GM21529 (cell line): ENCODE data around the gene SLC7A14.

Source experiments
- ATAC-seq: cut with Tn5 transposase; IDR thresholded peaks from one replicate; pipeline ENCODE4 v1.9.1; 2021; ENCODE audit not compliant: unreplicated experiment

SLC7A14 gene

DNA sequence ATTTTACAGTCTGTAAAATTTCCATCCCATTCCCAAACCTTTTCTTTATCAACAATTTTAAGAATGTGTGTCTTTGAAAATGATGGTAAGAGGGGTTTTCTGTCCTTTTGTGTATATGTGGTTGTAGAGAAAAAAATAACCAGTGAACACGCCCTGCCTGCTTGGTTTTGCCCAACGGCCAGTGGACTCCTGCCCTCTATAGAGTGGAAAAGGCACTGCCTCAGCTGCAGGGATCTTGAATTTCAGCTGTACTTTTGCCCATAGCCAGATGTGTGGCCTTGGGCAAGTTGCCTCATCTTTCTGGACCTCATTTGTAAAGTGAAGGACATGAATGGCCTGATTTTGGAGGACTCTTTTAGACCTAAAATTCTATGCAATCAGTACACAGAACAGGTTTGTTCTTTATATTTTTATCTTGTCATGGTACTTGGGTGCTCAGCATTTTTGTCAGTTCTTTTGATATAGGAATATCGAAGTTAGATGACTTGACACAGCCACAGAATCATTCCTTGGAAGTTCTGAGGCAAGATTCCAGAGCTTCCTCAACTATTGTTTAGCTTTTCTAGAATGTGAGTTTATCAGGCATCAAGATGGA, 86.2 kb downstream of the SLC7A14 start:
- ATAC-seq: no peak

DNA sequence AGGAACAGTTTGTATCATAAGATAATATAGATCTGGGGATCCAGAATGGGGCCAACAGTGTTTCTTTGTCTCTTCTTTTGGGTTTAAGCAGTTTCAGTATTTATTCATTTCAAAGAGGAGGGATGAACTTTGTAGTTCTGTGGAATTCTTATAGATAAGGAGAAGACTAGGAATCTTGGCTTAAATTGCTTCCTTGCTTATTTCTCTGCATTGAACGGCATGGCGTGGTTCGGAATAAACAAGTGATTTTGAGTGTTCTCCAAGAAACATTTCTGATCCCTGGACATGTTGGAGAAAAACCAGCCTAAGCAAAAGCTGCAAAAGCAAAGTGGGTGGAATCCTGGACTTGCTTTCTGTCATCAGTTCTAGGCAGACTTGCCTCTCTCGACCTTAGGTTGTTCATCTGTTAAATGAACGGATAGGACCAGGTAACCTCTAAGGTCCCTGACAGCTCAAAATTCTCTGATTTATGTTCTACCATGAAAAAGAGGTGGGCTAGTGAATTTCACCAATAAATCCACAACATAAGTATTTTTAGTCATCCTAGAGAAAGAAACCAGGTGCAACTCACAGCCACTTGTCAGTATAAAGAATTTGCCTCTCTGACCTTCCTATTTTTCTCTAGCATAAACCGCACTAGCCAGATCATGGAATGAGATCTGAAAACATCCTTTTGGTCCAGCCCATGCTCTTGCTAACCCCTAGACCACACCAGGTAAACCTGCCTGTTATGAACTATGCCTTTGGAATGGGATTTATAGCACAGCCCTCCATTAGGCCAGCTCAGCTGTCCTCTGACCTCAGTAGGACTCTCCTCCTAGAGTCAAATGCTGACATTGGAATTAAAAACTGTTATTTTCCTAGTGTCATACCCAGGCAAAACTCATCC, 88.4 kb downstream of the SLC7A14 start:
- ATAC-seq: no peak

DNA sequence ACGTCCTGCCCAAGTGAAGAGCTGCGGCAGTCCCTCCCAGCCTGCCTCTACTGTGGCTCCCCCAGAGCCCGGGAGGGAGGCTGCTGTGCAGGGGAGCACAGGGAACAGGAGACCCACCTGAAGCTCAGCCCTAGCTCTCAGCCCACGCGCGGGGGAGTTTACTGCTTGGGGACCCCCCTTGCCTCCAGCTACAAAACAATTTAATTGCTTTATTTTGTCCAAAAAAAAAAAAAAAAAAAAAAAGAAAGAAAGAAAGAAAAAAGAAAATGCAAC, 89.1 kb downstream of the SLC7A14 start:
- no peak for ATAC-seq

DNA sequence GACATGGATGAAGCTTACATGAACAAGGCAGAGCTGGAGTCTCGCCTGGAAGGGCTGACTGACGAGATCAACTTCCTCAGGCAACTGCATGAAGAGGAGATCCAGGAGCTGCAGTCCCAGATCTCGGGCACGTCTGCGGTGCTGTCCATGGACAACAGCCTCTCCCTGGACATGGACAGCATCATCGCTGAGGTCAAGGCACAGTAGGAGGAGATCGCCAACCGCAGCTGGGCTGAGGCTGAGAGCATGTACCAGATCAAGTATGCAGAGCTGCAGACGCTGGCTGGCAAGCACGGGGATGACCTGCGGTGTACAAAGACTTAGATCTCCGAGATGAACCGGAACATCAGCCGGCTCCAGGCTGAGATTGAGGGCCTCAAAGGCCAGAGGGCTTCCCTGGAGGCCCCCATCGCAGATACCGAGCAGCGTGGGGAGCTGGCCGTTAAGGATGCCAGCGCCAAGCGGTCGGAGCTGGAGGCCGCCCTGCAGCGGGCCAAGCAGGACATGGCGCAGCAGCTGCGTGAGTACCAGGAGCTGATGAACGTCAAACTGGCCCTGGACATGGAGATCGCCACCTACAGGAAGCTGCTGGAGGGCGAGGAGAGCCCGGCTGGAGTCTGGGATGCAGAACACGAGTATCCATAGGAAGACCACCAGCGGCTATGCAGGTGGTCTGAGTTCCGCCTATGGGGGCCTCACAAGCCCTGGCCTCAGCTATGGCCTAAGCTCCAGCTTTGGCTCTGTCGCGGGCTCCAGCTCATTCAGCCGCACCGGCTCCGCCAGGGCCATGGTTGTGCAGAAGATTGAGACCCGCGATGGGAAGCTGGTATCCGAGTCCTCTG, 89.6 kb downstream of the SLC7A14 start:
- ATAC-seq: no peak

DNA sequence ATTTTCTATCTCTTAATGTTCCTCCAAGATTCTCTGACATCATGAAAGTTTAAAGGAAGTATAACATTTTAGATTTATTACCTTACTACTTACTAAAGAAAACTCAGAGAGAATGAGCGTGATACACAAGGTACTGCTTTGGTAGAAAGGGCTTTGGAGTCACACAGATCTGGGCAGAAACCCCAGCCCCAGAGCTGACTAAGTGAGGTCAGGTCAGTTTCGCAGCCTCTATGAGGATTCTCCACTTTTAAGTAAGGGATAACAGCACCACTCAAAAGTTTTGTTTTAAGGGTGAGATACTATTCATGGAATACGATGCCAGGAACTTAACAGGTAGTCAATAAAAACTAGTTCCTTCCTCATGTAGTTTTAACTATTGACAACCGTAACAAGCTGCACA, 91.1 kb downstream of the SLC7A14 start:
- ATAC-seq: no peak

DNA sequence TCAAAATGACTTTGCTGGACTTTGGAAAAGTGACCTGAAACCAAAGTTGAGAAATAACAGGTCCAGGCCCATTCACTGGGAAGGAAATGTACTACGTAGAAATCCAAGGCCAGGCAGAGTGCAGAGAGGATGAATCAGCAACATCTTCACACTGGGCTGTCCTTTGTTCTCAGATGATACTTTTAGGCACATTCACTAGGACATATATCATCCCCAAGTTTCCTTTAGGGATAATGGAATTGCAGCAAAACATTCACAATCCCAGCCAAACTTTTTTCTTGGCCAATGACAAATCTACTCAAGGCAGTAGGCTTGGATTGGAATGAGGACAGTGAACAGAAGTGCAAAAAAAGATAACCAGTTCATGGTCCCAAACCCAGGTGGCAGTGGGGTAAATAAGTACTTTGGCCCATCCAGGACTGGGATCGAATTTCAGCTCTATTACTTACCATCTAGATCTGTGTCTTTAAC, 92.1 kb downstream of the SLC7A14 start:
- ATAC-seq: no peak

DNA sequence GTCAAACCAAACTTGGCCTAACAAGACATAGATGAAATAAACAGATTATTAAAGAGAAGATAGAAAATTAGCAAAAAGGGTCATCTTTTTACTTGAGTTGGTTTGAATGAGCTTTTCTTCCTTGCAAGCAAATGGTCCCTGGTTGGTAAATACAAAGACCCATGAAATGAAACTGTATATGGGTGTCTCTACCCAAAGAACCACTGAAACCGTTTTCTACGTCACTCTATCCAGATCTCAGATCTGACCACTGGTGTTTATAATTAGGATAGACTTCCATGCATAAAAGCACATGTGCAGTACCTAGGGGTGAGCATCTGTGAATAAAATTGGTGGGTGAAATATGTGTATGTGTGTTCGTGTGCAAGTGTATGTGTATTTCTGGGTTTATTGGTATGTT, 94.0 kb downstream of the SLC7A14 start:
- no peak for ATAC-seq

DNA sequence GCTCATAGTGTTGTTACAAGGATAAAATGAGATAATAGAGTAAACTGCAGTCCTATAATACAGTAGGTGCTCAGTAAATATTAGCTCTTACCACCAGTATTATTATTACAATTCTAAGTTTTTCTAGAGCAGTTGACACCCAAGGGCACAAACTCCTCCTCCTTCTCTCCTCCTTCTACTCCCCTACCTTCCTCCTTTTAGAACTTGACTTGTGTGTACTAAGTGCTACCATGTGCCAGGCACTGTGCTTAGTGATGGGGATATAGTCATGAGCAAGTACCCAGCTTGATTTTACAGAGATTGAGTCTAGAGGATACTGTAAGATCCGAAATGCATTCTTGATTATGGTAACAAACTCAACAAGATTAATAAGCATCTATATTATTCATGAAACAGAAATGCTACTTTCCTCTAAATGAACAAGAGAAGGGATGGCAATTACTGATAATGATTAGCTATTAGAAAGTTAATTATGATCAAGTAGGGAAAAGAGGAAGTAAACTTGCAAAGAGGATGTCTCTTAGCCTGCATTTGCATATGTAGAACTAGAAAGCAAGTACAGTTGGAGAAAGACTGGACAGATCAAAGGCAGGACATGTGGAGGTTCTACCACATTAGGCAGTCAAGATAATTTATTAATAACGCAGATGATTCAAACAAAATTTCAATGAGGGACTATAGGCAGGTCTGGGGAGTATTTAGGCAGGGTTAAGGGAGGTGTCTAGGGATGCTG, 94.9 kb downstream of the SLC7A14 start:
- ATAC-seq: no peak

DNA sequence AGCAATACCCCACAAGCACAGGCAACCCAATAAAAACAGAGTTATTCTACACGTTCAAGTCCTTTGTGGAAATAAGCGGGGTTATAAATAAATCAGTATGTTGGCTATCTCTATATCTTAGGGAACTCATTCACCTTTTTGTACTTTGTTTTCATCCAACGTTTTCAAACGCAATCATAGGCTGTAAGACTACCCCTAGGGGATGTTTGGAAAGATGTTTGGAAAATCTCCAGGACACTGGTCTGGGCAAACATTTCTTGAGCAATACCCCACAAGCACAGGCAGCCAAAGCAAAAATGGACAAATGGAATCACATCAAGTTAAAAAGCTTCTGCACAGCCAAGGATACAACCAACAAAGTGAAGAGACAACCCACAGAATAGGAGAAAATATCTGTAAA, 97.1 kb downstream of the SLC7A14 start:
- ATAC-seq: no peak

DNA sequence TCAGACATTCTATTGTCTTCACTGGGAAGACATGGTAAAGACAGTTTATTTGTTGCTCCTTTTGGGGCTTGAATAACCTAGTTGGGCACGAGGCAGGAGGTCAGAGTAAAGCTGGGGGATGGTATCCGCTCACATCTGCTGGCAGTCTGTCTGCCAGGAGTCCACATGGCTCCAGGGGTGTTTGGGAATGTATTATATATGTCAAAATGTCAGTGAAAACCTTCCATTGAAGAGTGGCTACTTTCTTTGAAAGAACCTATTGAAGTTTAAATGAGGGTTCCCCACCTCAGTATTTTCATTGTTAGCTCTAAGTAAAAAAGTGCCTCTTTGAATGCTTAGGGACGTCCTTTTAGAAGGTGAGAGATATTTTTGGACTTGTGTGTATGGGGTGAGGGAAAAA, 98.8 kb downstream of the SLC7A14 start:
- ATAC-seq: no peak

DNA sequence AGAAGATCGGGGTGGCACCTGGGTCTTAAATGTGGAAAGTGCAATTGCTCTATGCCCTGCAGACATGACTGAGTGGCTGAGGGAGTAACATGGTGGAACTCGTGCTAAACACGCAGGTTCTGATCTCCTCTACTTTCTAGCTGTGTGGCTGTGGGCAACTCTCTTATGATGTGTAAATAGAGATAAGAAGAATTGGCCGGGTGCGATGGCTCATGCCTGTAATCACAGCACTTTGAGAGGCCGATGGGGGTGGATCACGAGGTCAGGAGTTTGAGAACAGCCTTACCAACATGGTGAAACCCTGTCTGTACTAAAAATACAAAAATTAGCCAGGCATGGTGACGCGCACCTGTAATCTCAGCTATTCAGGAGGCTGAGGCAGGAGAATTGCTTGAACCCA, 99.5 kb downstream of the SLC7A14 start:
- no peak for ATAC-seq

DNA sequence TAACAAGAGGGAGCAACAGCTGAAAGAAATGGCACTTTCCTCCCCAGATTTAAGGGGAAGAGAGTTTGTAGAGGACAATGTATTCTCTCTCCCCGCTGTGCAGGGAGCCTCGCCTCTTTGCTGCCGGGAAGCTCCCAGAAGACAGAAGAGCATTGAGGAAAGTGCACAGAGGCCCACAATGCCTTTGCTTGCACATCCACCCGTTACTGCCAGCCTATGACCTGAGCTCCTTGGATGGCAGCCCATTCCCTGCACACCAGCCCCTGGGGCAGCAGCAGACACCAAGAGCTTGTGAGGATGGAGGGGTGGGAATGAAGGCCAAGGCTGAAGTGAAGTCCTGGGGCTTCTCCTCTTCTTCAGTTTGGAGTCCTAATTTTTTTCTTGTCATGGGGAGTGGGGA, 100.2 kb downstream of the SLC7A14 start:
- ATAC-seq: no peak

DNA sequence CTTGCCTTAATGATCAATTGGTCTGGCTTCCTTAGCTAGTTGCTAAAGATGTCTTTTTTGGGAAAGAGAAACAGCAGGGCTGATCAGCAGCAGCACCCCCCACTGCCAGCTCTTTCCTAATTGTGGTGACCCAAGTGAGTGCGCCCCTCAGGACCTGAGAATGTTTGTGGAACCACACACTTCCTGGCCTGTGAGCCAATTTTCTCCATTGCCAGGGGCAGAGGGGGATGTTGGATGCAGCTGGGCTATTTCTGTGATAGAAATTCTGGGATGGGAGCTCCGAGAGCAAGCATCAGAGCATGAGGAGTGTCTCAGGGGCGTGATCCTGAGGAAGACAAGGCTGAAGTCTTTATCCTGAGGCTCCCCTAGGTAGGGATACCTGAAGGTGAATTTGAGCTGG, 100.6 kb downstream of the SLC7A14 start:
- ATAC-seq: no peak

DNA sequence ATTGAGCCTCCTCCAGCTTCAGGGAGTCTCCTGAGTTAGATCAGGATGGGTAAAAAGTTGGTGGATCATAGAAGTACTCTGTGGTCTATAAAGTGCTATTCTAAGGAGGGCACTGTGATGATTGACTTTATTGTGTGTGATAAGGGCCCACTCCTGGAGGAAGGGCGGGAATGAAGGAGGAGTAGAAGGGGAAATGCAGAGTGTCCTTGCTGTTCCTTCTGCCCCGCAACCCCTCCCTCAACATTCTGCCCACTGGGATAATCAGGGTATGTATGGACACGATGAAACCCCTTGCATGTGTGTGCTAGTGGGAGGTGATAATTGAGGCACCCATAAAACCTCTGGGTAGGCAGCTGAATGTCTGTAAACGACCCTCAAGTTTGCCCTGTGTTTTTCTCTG, 101.0 kb downstream of the SLC7A14 start:
- ATAC-seq: no peak

DNA sequence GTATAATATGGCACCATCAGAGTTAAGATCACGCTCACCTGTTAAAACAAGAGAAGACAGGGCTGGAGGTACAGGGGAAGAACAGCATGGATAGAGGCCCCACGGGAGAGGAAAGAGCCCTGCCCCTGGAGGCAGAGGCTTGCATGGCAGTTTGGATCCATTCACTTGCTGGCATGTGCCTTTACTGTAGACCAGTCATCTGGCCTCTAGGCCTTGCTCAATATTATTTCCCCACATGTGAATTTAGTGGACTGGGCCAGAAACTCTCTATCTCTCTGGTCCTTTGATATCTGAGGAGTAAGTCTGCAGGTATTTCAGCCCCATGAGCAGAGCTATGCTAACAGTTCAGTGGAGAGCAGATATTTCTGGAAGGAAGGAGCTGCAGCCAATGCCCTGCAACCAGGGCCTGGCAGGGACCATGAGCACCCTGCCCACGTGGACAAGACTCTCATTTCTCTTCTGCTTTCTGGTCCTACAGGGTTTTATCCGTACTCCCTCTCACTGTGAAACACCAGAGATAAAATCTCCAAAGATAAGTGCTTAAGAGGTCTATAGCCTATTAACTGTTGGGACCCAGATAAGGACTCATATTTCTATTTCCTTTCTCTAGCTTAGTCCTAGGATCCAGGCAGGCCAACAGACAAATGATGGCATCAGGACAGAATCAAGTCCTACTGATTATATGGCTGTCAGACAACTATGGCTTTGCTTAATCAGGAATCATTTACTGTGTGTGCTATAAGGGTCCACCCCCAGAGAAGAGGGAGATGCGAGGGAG, 102.2 kb downstream of the SLC7A14 start:
- no peak for ATAC-seq

DNA sequence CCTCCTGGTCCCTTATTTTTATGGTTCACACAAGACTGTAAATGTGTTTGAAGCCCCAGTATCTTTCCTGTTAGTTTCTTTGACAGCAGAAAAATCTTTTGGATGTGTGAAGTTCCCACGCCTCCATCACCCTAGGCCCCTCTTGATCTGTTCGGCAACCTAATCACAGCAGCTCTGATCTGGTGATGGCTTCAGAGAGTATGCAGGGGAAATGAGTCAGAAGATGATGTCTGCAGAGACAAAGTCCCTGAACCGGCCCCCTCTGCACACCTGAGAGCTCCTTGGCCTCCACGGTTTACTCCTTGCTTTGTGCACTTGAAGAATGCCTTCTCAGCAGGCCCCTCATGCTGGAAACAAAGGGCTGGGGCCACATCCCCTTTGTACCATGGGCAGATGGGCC, 103.7 kb downstream of the SLC7A14 start:
- no peak for ATAC-seq

DNA sequence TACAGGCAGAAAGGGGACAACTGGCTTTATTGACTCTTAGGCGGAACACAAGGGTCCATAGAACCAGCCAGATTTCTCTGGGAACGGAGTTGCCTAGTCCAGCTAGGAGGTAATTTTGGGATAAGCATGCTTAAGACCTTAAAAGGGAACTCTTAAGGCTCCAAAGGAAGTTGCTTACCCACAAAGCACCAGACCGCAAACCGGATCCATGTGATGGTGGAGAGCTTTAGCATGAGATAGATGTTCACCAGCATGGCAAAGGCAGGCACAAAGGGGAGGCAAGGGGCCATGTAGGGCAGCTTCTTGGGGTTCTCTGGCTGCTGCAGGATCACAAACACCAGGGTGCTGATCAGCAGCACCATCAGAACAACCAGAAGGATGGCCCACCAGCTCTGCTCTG, 105.8 kb downstream of the SLC7A14 start:
- no peak for ATAC-seq

DNA sequence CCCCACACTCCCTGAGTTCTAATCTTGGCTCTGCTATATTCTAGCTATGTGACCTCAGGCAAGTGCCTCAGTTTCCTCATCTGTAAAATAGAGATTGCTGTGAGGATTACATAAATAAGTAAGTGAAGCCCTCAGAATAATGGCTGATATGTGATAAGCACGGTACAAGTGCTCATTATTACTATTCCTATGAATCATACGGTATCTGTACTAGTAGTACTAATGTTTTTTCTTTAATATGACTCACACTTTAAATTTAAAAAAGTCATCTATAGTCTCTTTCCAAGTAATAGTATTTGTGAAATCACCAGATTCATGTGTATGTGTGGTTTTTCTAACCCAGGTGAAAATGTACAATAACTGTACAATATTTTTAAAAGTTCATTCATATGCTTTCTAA, 108.5 kb downstream of the SLC7A14 start:
- ATAC-seq: no peak

DNA sequence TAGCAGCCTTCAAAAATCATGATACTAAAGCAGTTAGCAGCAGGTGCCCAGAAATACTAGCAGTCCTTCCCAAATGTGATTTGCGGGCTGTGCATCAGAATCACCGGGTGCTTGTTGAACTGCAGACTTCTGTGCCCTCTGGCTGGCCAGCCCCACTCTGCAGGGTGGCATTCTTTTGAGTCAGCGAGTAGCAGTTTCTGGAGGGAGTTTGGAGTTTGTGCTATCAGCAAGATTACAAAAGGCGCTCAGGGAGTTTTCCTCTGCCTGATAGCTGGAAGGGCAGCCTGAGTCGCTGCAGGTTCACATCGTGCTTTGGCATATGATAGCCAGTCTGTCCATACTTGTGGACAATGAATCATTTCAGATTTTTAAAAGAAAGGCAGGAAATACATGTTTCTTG, 109.6 kb downstream of the SLC7A14 start:
- ATAC-seq: no peak

DNA sequence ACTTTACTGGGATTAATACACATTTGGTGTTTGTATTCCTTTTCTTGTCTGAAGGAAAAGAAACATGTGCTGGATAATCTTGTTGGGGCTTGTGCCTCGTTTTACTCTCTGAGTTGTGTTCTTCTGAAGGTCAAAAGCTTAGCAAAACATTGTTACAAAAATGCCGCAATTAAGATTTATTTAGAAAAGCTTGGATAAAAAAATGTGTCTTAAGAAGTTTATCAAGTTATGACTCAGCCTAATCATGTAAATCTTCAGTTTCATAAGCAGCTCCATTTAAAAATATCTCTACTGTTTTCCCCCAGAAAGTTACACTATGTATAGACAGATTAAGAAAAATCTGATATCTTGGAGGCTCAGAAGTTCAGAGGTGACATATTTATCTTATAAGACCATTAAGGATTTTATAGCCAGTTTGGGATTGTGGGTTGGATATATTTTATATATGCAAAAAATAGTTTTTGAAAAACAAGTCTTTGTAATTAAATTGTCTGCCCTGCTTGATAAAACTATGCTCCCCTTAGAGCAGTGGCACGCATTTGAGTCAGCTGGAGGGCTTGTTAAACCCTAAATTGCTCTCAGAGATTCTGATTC, 110.7 kb downstream of the SLC7A14 start:
- ATAC-seq: no peak
